CD14-positive monocyte (primary cell): ENCODE measurements around the gene PACSIN2. TPM values are rescaled to one million over a fixed set of nuclear protein-coding genes. Genes with fewer than 3 reads are reported as not detected.

Experiments
- DNase-seq, 3 donors: peaks; one replicate each; pipeline ENCODE4 v3.0.0-alpha.2; 2011 to 2022
- H2AFZ ChIP-seq: 2 replicates; pipeline ENCODE4 v1.6.0; 2012; ENCODE audit warnings: mild to moderate bottlenecking, low read depth, low read length, inconsistent platforms; ENCODE audit not compliant: insufficient read depth, poor library complexity, severe bottlenecking
- H3K27ac ChIP-seq, 2 donors: 1 replicate in 1 of 2; 2 replicates in 1 of 2; pipeline ENCODE4 v1.5.1; 2012 to 2013; ENCODE audit warnings: low read length in 2 of 2, control low read depth in 1 of 2, inconsistent platforms in 1 of 2, low read depth in 1 of 2, mild to moderate bottlenecking in 1 of 2
- H3K27me3 ChIP-seq, 2 donors: one replicate each; pipeline versions ENCODE4 v1.6.0 to v1.6.1; 2011 to 2013; ENCODE audit warnings: low read length in 2 of 2; ENCODE audit not compliant: control insufficient read depth in 2 of 2, insufficient read depth in 2 of 2
- H3K36me3 ChIP-seq, 2 donors: replicated peaks in 1 of 2; 1 replicate in 1 of 2; 2 replicates in 1 of 2; pipeline versions ENCODE4 v1.5.1 to v1.6.1; 2012 to 2013; ENCODE audit warnings: low read length in 2 of 2, control low read depth in 1 of 2, inconsistent platforms in 1 of 2, mild to moderate bottlenecking in 1 of 2; ENCODE audit not compliant: insufficient read depth in 2 of 2, control insufficient read depth in 1 of 2
- H3K4me1 ChIP-seq, 2 donors: 1 replicate in 1 of 2; 2 replicates in 1 of 2; pipeline versions ENCODE4 v1.5.1 to v1.6.1; 2012 to 2013; ENCODE audit warnings: low read length in 2 of 2, control low read depth in 1 of 2, inconsistent platforms in 1 of 2, mild to moderate bottlenecking in 1 of 2, moderate library complexity in 1 of 2; ENCODE audit not compliant: insufficient read depth in 2 of 2, control insufficient read depth in 1 of 2
- H3K4me2 ChIP-seq: replicated peaks from 2 replicates; pipeline ENCODE3; 2012; ENCODE audit warnings: low read length, moderate library complexity, mild to moderate bottlenecking; ENCODE audit not compliant: poor library complexity, severe bottlenecking; ENCODE audit errors: extremely low read depth
- H3K4me3 ChIP-seq, 3 experiments: fragments of 200-600 bp in 1 of 3; sonication (generic) in 1 of 3; replicated peaks in 1 of 3; 1 replicate in 2 of 3; 2 replicates in 1 of 3; pipeline ENCODE4 v1.5.1; 2011 to 2013; ENCODE audit warnings: low read length in 3 of 3, mild to moderate bottlenecking in 3 of 3, control low read depth in 2 of 3, low read depth in 2 of 3, inconsistent platforms in 1 of 3, moderate library complexity in 1 of 3
- H3K79me2 ChIP-seq: 2 replicates; pipeline ENCODE4 v1.6.0; 2012; ENCODE audit warnings: mild to moderate bottlenecking, control low read depth, inconsistent platforms, low read length, moderate library complexity; ENCODE audit not compliant: insufficient read depth
- H3K9ac ChIP-seq: 2 replicates; pipeline ENCODE4 v1.6.0; 2017; ENCODE audit warnings: low read length, mild to moderate bottlenecking; ENCODE audit not compliant: insufficient read depth, poor library complexity, severe bottlenecking
- H3K9me3 ChIP-seq, 2 donors: replicated peaks in 1 of 2; 1 replicate in 1 of 2; 2 replicates in 1 of 2; pipeline versions ENCODE4 v1.5.1 to v1.6.1; 2012 to 2013; ENCODE audit warnings: low read length in 2 of 2, control low read depth in 1 of 2; ENCODE audit not compliant: control insufficient read depth in 1 of 2, insufficient read depth in 1 of 2
- H4K20me1 ChIP-seq: 2 replicates; pipeline ENCODE4 v1.6.0; 2012; ENCODE audit warnings: mild to moderate bottlenecking, low read length, control low read depth, moderate library complexity; ENCODE audit not compliant: insufficient read depth
- H3K27ac Mint-ChIP-seq, 7 donors: one replicate each; pipeline ENCODE4 v1.8.0; 2020; ENCODE audit warnings: mild to moderate bottlenecking in 7 of 7, mixed read lengths in 7 of 7, moderate library complexity in 6 of 7, inconsistent platforms in 2 of 7
- H3K27me3 Mint-ChIP-seq, 3 donors: one replicate each; pipeline ENCODE4 v1.8.0; 2021 to 2022; ENCODE audit warnings: low read depth in 3 of 3, mild to moderate bottlenecking in 3 of 3, mixed read lengths in 3 of 3, moderate library complexity in 3 of 3, inconsistent platforms in 1 of 3
- H3K36me3 Mint-ChIP-seq, 2 donors: one replicate each; pipeline ENCODE4 v1.8.0; 2020; ENCODE audit warnings: mixed read lengths in 2 of 2, inconsistent platforms in 1 of 2, mild to moderate bottlenecking in 1 of 2
- H3K4me1 Mint-ChIP-seq: one replicate; pipeline ENCODE4 v1.8.0; 2020; ENCODE audit warnings: mild to moderate bottlenecking, mixed read lengths
- H3K4me3 Mint-ChIP-seq, 2 donors: one replicate each; pipeline ENCODE4 v1.8.0; 2020; ENCODE audit warnings: mild to moderate bottlenecking in 2 of 2, mixed read lengths in 2 of 2, moderate library complexity in 1 of 2
- H3K9me3 Mint-ChIP-seq, 7 donors: one replicate each; pipeline ENCODE4 v1.8.0; 2020 to 2022; ENCODE audit warnings: mixed read lengths in 7 of 7, mild to moderate bottlenecking in 6 of 7, moderate library complexity in 6 of 7, inconsistent platforms in 2 of 7
- CTCF ChIP-seq: fragments of 200-600 bp; IDR thresholded peaks from one replicate; pipeline ENCODE4 v1.8.0; 2022; ENCODE audit warnings: antibody characterized with exemption, mild to moderate bottlenecking
- WGBS: methylation state at CpG from one replicate; pipeline ENCODE4 v1.1.5; 2013; ENCODE audit warnings: missing lambda C conversion rate; ENCODE audit not compliant: insufficient coverage; 5-methylcytosine and 5-hydroxymethylcytosine counted together
- intact Hi-C, 2 donors: fragments of 100-400 bp; cut with micrococcal nuclease; formaldehyde crosslinking; loops; one replicate each; pipeline versions ENCODE4 v1.15.0 to v1.15.1; 2023
- polyA plus RNA-seq, 3 donors: library from polyadenylated mRNA; depleted of rRNA in 1 of 3; unstranded in 2 of 3; stranded (reverse) in 1 of 3; fragments of 300-500 nt in 2 of 3; fragments of >200 nt in 1 of 3; fragmentation: Illumina TruSeq in 2 of 3; gene quantifications; 1 replicate in 2 of 3; 2 replicates in 1 of 3; pipeline ENCODE4 v1.2.3, GENCODE V29; 2012 to 2021

PACSIN2 gene
- polyA plus RNA-seq, 3 donors: 31.2 to 45.7 (median 40.2) TPM

- 96% methylated on average over 13 of the region's 17 CpGs for WGBS
- no peak overlapping the region for H3K4me3 Mint-ChIP-seq
- H3K4me1 Mint-ChIP-seq: no peaks in the 10 kb centered on the region
- H3K27ac ChIP-seq: no peak overlapping the region
- peak overlapping the region in 2 of 7 donors; percentile 54 to 68 for H3K27ac Mint-ChIP-seq
- H2AFZ ChIP-seq: no peak overlapping the region
- peaks cover 82 to 100% of the 10 kb centered on the region in 2 donors for H3K36me3 Mint-ChIP-seq
- H3K9me3 ChIP-seq: no peaks in the 10 kb centered on the region
- no peaks in the 10 kb centered on the region for H3K9me3 Mint-ChIP-seq
- no peak overlapping the region for H3K4me3 ChIP-seq
- no peaks in the 10 kb centered on the region for H3K4me1 ChIP-seq
- H3K27me3 Mint-ChIP-seq: no peaks in the 10 kb centered on the region
- no peak for DNase-seq
- peaks cover 18% of the 10 kb centered on the region for H4K20me1 ChIP-seq
- no peak for TF ChIP-seq CTCF
- no peak overlapping the region for H3K9ac ChIP-seq
- H3K4me2 ChIP-seq: no peak overlapping the region
- peaks cover 97 to 100% of the 10 kb centered on the region in 2 donors for H3K36me3 ChIP-seq
- intact Hi-C loops: no loop called here
- H3K79me2 ChIP-seq: no peaks in the 10 kb centered on the region
- no peaks in the 10 kb centered on the region for H3K27me3 ChIP-seq
These were observed 138.9 kb downstream of the PACSIN2 start for GRCh38 chr22:42876041-42876440.

GRCh38 chr22:42874010-42874409, 140.9 kb downstream of the PACSIN2 start:
- Mint-ChIP-seq H3K27me3 (peaks cover 0 to 2% (median 0%) of the 10 kb centered on the region in 3 donors), H3K9me3 (no peaks in the 10 kb centered on the region), H3K4me3 (no peak overlapping the region), H3K27ac (no peak overlapping the region), H3K36me3 (peaks cover 85 to 100% of the 10 kb centered on the region in 2 donors), H3K4me1 (no peaks in the 10 kb centered on the region)
- 100% methylated on average over 5 of the region's 7 CpGs for WGBS
- intact Hi-C loops: no loop called here
- no peak for TF ChIP-seq CTCF
- no peak overlapping the region for H3K4me2 ChIP-seq
- H4K20me1 ChIP-seq: peaks cover 6% of the 10 kb centered on the region
- no peak overlapping the region for H3K4me3 ChIP-seq
- no peaks in the 10 kb centered on the region for H3K79me2 ChIP-seq
- no peak overlapping the region for H2AFZ ChIP-seq
- no peak overlapping the region for H3K9ac ChIP-seq
- no peak overlapping the region for H3K27ac ChIP-seq
- no peaks in the 10 kb centered on the region for H3K27me3 ChIP-seq
- no peak for DNase-seq
- H3K4me1 ChIP-seq: no peaks in the 10 kb centered on the region
- peaks cover 88 to 100% of the 10 kb centered on the region in 2 donors for H3K36me3 ChIP-seq
- no peaks in the 10 kb centered on the region for H3K9me3 ChIP-seq
